WI38 (cell line): ENCODE data around the gene MED27.

Experiments used
- H3K4me3 ChIP-seq: 2 replicates; pipeline ENCODE4 v1.5.1; 2011; ENCODE audit warnings: low read depth, mild to moderate bottlenecking, control low read depth, low read length
- TF ChIP-seq, protein P1 (sequence below): IDR thresholded peaks from 2 replicates; pipeline ENCODE4 v1.5.1; 2012; ENCODE audit warnings: low read depth, mild to moderate bottlenecking, control low read depth, low read length

Gene MED27

DNA sequence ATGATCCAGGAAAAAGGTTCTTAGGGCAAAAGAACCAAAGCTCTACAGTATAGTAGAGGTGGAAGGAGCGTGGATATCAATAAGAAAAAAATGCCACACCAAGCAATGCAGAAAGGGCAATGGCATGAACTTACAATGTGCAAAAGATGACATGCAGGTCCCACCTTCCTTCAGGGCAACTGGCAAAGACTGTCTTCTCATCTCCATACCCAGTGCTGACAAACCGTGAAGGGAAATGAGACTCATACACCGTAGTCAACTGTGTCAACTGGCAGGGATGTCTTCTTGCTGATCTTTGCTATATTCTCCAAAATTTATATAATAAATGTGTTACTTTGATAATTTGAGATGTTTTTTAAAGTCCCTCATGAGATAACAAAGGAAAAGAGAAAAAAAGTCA is 36.0 kb downstream of the MED27 start:
- TF ChIP-seq, protein P1, sequence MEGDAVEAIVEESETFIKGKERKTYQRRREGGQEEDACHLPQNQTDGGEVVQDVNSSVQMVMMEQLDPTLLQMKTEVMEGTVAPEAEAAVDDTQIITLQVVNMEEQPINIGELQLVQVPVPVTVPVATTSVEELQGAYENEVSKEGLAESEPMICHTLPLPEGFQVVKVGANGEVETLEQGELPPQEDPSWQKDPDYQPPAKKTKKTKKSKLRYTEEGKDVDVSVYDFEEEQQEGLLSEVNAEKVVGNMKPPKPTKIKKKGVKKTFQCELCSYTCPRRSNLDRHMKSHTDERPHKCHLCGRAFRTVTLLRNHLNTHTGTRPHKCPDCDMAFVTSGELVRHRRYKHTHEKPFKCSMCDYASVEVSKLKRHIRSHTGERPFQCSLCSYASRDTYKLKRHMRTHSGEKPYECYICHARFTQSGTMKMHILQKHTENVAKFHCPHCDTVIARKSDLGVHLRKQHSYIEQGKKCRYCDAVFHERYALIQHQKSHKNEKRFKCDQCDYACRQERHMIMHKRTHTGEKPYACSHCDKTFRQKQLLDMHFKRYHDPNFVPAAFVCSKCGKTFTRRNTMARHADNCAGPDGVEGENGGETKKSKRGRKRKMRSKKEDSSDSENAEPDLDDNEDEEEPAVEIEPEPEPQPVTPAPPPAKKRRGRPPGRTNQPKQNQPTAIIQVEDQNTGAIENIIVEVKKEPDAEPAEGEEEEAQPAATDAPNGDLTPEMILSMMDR: no peak
- no peak overlapping the region for H3K4me3 ChIP-seq

DNA sequence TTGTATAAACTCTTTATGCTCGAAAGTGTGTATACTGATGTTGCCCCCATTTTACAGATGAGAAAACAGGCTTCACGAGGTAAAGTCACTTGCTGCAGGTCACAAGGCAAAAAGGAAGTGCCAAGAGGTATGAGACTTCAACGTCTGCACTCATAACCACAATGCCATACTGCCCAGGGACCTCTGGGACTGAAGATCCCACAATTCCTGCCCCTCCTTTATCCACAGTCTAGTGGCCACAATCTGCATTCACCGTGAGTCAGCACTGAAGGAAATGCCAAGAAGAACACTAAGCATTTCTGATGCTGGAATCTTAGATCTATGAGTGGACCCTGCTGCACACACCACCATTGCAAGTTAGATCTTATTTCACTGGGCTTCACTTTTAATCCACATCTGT is 37.3 kb downstream of the MED27 start:
- TF ChIP-seq, protein P1: no peak

DNA sequence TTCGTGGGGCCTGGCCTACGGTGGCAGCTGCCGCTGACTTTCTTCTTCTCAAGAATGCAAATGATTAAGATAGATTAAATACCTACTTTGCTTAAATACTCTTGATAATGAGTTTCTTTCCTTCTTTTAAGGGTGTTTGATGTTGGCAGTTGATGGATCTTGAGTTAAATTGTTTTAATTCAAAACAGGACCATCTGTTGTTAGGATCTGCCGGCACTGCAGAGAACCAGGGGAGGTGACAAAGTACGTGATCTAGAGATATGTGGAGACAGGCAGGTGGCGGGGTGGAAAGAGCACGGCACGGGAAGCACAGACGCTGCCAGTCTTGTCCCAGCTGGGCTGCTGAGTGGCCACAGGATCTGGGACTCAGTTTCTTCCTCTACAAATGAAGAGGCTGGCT is 37.9 kb downstream of the MED27 start:
- TF ChIP-seq, protein P1: no peak
- H3K4me3 ChIP-seq: no peak overlapping the region

More for the DNA sequence above, 37.3 kb downstream of the MED27 start:
- H3K4me3 ChIP-seq: peak overlapping the region; percentile 22; the same call in 1 of the 2 replicates

DNA sequence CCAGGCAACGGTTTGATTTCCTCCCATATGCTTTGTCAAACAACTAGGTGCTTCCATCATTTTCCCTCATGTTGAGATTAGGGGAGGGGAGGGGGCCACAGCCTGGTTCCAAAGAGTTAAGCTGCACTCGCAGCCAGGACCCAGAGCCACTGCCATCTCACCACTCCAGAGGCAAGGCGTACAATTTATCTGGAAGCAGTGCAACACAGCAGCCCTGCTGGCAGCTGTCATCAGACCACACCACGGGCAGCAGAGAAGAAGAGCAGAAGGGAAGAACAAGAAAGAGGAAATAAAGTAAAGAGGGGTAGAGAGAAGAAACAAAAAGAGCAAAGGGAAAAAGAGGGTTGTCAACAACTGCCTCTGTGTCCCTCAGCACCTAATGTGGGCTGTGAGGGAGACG is 38.9 kb downstream of the MED27 start:
- TF ChIP-seq, protein P1: no peak

DNA sequence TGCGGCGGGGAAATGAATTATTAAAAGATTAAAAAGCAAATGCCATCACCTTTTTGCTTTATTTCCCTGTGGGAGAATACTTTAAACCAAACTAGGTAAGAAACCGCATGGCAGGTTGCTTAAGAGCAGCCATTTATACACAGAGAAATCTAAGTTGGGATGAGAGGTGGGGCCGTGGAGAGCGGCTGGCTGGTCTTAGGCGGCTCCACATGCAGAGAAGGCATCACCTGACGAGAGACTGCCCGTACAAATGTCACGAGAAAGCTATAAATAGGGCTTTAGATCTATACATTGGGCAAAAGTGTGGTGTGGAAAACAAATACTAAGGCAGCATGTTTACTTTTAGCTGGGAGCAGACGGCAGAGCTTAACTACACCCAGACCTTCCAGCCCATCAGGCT is 39.4 kb downstream of the MED27 start:
- TF ChIP-seq, protein P1: no peak
- H3K4me3 ChIP-seq: no peak overlapping the region

More for the DNA sequence above, 38.9 kb downstream of the MED27 start:
- H3K4me3 ChIP-seq: no peak overlapping the region

DNA sequence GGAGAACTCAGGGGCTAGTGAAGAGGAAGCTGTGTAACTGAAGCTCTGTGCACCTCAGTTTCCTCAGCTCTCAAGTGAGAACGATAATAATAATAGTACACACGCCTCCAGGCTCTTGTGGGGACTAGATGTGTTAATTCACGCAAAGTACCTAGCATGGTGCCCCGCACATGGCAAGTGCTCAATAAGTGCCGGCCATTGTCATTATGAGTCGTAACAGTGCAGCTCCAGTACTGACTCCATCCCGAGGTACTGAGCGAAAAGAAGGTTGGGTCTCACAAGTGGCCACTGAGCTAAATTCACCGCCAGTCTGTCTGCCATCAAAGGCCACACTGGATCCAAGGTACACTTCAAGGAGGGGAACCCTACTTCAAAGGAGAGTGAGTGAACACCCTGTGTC is 40.4 kb downstream of the MED27 start:
- no peak overlapping the region for H3K4me3 ChIP-seq
- TF ChIP-seq, protein P1: no peak

DNA sequence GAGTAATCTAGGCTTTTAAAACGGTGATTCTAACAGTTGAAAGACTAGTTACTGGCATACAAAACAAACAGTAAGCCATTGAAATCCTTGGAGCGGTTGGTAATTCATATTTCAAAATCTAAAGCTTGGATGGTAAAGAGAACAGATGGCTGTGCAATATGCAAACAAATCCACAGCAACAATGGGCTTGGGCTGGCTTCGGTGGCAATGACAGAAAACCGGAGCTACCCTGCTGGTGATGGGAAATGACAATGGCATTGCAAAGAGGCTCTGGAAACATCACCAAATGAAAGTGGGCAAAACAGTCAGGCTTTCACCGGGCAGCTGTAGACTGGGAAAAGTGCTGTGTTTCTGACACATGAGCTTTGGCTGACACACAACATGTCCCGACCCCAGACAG is 42.2 kb downstream of the MED27 start:
- TF ChIP-seq, protein P1: no peak
- H3K4me3 ChIP-seq: no peak overlapping the region
